ENCODE data around the gene FCHSD2. TPM values are rescaled to one million over a fixed set of nuclear protein-coding genes. Genes with fewer than 3 reads are reported as not detected.

Gene FCHSD2
- total and polyA plus RNA-seq, 9 donors = 18.6 to 68.5 (median 53.8) TPM

DNA sequence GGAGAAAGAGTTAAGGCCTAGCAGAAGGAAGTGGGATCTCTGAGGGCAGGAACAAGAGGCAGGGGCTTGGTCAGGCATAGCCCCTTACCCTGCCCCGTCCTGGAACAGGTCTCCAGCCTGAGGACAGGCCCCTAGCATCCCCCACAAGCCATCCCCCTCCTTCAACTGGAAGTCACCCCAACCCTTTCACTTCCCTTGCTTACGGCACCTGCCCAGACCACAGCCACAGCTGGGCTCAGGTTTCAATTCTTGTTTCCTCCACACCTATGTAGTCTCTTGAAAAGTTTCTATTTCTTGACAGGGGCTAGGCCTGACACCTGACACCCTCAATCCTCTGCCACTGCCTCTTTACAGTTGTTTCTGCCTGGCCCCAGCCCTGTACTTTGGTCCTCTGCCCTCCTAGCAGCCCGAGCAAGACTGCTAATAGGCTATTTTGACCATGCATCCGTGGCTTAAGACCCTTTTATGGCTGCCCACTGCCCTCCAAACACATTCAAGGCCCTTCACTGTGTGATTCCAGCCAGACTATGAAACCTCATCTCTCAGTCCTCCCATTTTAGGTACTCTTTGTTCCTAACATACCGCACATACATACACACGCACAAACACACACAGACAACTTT, 10.9 kb upstream of the FCHSD2 start:
- Histone ChIP-seq H3K27me3 (no peaks in the 10 kb centered on the region), H3K4me1 (ENCODE audit: insufficient read depth) (peaks cover 6% of the 10 kb centered on the region), H3K4me3 (no peak overlapping the region), H3K27ac (no peak overlapping the region), H3K9me3 (no peaks in the 10 kb centered on the region), H3K36me3 (no peaks in the 10 kb centered on the region)
- WGBS, 3 donors = 84 to 90% (median 87%) methylated on average over 6 of the region's 6 CpGs
- TF ChIP-seq, protein P1, sequence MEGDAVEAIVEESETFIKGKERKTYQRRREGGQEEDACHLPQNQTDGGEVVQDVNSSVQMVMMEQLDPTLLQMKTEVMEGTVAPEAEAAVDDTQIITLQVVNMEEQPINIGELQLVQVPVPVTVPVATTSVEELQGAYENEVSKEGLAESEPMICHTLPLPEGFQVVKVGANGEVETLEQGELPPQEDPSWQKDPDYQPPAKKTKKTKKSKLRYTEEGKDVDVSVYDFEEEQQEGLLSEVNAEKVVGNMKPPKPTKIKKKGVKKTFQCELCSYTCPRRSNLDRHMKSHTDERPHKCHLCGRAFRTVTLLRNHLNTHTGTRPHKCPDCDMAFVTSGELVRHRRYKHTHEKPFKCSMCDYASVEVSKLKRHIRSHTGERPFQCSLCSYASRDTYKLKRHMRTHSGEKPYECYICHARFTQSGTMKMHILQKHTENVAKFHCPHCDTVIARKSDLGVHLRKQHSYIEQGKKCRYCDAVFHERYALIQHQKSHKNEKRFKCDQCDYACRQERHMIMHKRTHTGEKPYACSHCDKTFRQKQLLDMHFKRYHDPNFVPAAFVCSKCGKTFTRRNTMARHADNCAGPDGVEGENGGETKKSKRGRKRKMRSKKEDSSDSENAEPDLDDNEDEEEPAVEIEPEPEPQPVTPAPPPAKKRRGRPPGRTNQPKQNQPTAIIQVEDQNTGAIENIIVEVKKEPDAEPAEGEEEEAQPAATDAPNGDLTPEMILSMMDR (IDR thresholded peaks at IDR 0.05) = no peak
- TF ChIP-seq POLR2A (IDR thresholded peaks at IDR 0.05) = no peak
- no peak for TF ChIP-seq EP300 (IDR thresholded peaks at IDR 0.05)
- intact Hi-C loops (cut with DNase I) = no loop called here
- no peak for DNase-seq

DNA sequence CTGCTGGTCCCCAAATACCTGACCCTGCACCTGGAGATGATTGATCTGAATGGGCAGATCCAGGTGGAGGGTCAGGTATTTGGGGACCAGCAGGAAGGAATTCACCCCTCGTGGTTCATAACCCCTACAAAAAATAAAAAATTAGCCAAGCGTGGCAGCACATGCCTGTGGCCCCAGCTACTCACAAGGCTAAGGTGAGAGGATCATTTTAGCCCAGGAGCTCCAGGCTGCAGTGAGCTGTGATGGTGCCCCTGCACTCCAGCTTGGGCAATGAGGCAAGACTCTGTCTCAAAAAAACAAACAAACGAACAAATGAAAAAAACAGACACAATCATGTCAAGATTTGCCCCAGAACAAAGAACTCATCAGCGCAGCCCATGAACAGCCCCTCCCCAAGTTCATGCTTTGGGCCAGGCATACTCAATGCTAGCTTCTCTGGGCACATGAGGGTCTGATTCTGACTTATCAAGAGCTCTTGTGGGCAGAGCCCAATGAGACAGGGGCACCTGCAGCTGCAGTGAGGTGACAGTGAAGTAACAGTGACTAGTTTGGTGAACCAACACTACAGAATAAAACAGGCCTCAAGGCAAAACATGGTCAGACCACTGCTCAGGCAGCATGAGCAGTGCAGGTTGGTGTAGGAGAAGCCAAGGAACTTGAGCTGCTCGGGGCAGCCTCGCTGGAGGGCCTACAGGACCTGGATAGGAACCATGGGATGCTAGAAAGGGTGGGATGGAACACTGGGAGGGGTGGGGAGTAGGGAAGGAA, 10.2 kb upstream of the FCHSD2 start:
- peaks cover 2% of the 10 kb centered on the region for H3K4me1 ChIP-seq (ENCODE audit: insufficient read depth)
- no peak for DNase-seq
- H3K4me3 ChIP-seq = no peak overlapping the region
- H3K36me3 ChIP-seq = no peaks in the 10 kb centered on the region
- 83 to 93% (median 89%) methylated on average over 6 of the region's 6 CpGs for WGBS, 3 donors
- H3K9me3 ChIP-seq = no peaks in the 10 kb centered on the region
- TF ChIP-seq EP300 (IDR thresholded peaks at IDR 0.05) (no peak), POLR2A (IDR thresholded peaks at IDR 0.05) (no peak)
- TF ChIP-seq, protein P1 (IDR thresholded peaks at IDR 0.05) = no peak
- intact Hi-C loops (cut with DNase I) = no loop called here
- no peak overlapping the region for H3K27ac ChIP-seq
- H3K27me3 ChIP-seq = no peaks in the 10 kb centered on the region

DNA sequence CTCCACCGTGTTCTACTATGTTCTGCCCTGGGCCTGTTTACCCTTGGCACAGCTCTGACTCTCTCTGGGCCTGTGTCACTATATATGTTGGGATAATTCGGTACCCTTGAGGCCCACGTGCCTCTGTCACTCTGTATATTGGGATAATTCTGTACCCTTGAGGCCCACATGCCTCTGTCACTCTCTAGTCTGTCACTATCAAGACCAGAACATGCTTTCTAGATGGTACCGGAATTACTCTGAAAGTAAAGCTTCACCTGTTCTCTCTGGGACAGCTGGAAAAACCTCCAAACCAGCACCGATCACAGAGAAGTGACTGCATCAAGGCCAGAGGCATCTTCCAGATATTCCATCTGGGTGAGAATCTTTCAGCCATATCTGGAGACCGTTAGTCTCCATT, 9.3 kb upstream of the FCHSD2 start:
- Histone ChIP-seq H3K4me3 (no peak overlapping the region), H3K9me3 (no peaks in the 10 kb centered on the region), H3K4me1 (ENCODE audit: insufficient read depth) (no peaks in the 10 kb centered on the region), H3K27ac (no peak overlapping the region), H3K27me3 (no peaks in the 10 kb centered on the region), H3K36me3 (no peaks in the 10 kb centered on the region)
- intact Hi-C loops (cut with DNase I) = no loop called here
- TF ChIP-seq POLR2A (IDR thresholded peaks at IDR 0.05) (no peak), EP300 (IDR thresholded peaks at IDR 0.05) (no peak)
- TF ChIP-seq, protein P1 (IDR thresholded peaks at IDR 0.05) = no peak
- no peak for DNase-seq
- 93 to 94% (median 93%) methylated on average over 6 of the region's 6 CpGs for WGBS, 3 donors

DNA sequence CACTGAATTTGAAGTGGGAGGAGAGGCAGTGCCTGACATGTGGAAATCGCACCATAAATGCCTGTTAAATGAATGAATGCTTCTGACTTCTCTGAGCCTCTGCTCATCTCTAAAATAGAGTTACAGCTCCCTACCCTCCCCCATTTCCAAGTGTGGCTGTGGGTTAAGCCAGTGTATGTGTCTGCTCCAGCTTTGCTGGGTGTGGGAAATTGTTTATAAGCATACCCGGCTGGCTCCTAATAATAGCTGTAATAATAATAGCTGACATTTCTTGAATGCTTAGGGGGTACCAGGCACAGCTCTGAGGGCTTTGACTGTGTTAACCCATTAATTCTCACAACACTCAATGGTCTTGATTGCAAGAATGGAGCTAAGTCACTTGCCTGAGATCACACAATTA, 7.0 kb upstream of the FCHSD2 start:
- Histone ChIP-seq H3K36me3 (no peaks in the 10 kb centered on the region), H3K27ac (no peak overlapping the region), H3K27me3 (no peaks in the 10 kb centered on the region), H3K4me1 (ENCODE audit: insufficient read depth) (no peaks in the 10 kb centered on the region), H3K4me3 (no peak overlapping the region), H3K9me3 (no peaks in the 10 kb centered on the region)
- intact Hi-C loops (cut with DNase I) = loop anchor here in 1 of 4 donors (10.0 kb wide), 1 partner anchor 314 kb away; no protein-coding TSS in a partner anchor
- TF ChIP-seq, protein P1 (IDR thresholded peaks at IDR 0.05) = no peak
- TF ChIP-seq EP300 (IDR thresholded peaks at IDR 0.05) = no peak
- no peak for TF ChIP-seq POLR2A (IDR thresholded peaks at IDR 0.05)
- 43 to 46% (median 45%) methylated on average over 2 of the region's 2 CpGs for WGBS, 3 donors
- no peak for DNase-seq
